ENCODE measurements around the gene FGGY.

DNA sequence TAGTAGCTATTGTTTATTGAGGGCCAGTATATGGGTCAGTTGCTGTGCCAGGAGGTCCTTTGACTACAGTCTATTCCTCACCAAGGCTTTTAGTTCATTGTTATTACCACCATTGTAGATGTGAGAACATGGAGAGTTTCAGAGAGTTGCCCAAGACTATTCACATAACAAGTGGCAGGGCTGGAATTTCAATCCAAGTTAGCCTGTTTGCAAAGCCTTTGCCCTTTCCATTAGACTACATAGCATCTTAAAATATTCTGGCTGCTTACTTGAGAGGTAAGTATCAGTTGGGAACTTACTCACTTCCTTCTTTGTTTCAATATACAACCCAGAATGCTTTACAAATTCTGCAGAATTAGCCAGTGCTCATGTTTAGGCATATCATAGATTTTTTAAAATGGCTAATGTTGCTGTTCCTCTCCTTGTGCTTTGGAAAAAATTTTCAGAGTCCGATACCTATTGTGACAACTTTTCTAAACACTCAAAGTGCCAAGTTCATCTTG, 141.2 kb downstream of the FGGY start:
- TF ChIP-seq JUN (IDR thresholded peaks at IDR 0.05; ENCODE audit: borderline replicate concordance, insufficient read depth, insufficient read length, low read depth): no peak
- TF ChIP-seq, protein P1, sequence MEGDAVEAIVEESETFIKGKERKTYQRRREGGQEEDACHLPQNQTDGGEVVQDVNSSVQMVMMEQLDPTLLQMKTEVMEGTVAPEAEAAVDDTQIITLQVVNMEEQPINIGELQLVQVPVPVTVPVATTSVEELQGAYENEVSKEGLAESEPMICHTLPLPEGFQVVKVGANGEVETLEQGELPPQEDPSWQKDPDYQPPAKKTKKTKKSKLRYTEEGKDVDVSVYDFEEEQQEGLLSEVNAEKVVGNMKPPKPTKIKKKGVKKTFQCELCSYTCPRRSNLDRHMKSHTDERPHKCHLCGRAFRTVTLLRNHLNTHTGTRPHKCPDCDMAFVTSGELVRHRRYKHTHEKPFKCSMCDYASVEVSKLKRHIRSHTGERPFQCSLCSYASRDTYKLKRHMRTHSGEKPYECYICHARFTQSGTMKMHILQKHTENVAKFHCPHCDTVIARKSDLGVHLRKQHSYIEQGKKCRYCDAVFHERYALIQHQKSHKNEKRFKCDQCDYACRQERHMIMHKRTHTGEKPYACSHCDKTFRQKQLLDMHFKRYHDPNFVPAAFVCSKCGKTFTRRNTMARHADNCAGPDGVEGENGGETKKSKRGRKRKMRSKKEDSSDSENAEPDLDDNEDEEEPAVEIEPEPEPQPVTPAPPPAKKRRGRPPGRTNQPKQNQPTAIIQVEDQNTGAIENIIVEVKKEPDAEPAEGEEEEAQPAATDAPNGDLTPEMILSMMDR (IDR thresholded peaks at IDR 0.05; ENCODE audit: extremely low read depth in 1 of 2, insufficient read depth in 1 of 2, low read depth in 1 of 2, low read length in 2 of 2): no peak
- TF ChIP-seq EZH2 (IDR thresholded peaks at IDR 0.05; ENCODE audit: borderline replicate concordance, low read depth, low read length, severe bottlenecking): no peak
- TF ChIP-seq POLR2A (IDR thresholded peaks at IDR 0.05; ENCODE audit: low read depth, low read length): no peak
- TF ChIP-seq, protein P2, sequence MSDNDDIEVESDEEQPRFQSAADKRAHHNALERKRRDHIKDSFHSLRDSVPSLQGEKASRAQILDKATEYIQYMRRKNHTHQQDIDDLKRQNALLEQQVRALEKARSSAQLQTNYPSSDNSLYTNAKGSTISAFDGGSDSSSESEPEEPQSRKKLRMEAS (IDR thresholded peaks at IDR 0.05; ENCODE audit: insufficient read depth, insufficient read length): no peak
- no peak for TF ChIP-seq MYC (IDR thresholded peaks at IDR 0.05; ENCODE audit: low read depth, low read length)
- TF ChIP-seq GATA2 (IDR thresholded peaks at IDR 0.05; ENCODE audit: insufficient read depth, insufficient read length, low read depth, low read length): no peak

All from endothelial cell of umbilical vein (primary cell).